ENCODE data around the gene ABCC8.

ABCC8 gene

GRCh38 chr11:17343257-17343656, 133.4 kb downstream of the ABCC8 start:
- no peak for DNase-seq
